HEK293 (cell line): ENCODE data around the gene PCBD2.
A peak's percentile ranks its signal among the peaks of the same experiment; 100 is the strongest.

Source experiments
- CTCF ChIA-PET: fragments of 350-600 bp; formaldehyde crosslinking; extraction: SDS; loops from one replicate; lab custom pipeline; 2021; ENCODE audit warnings: antibody characterized with exemption; lab: Yijun Ruan, JAX
- POLR2A ChIA-PET: fragments of 300-600 bp; formaldehyde crosslinking; extraction: SDS; loops from one replicate; lab custom pipeline; 2020; ENCODE audit warnings: antibody characterized with exemption, inconsistent platforms; lab: Yijun Ruan, JAX
- H3K27ac ChIP-seq: fragments of 200-500 bp; sonication (Bioruptor generic); 2 replicates; pipeline ENCODE4 v1.5.1; 2014; ENCODE audit warnings: low read depth, low read length, control low read depth, inconsistent platforms; ENCODE audit errors: extremely low read depth
- H3K36me3 ChIP-seq, 2 experiments: fragments of 200-500 bp in 1 of 2; sonication (Bioruptor generic) in 1 of 2; 1 replicate in 1 of 2; 2 replicates in 1 of 2; pipeline ENCODE4 v1.5.1; 2014 to 2017; ENCODE audit warnings: inconsistent platforms in 2 of 2, low read length in 2 of 2; ENCODE audit not compliant: control insufficient read depth in 2 of 2, insufficient read depth in 1 of 2
- H3K4me1 ChIP-seq: fragments of 200-500 bp; sonication (Bioruptor generic); 2 replicates; pipeline ENCODE4 v1.5.1; 2014; ENCODE audit warnings: mild to moderate bottlenecking, low read length, inconsistent platforms; ENCODE audit not compliant: control insufficient read depth, insufficient read depth
- H3K4me3 ChIP-seq: 2 replicates; pipeline ENCODE4 v1.5.1; 2011; ENCODE audit warnings: low read depth, mild to moderate bottlenecking, control low read depth, low read length, moderate library complexity
- H3K9me3 ChIP-seq: fragments of 200-500 bp; sonication (Bioruptor generic); 2 replicates; pipeline ENCODE4 v1.5.1; 2014; ENCODE audit warnings: low read depth, low read length, inconsistent platforms; ENCODE audit not compliant: control insufficient read depth, insufficient read depth
- GLIS1 ChIP-seq: fragments of 450-650 bp; formaldehyde crosslinking; IDR thresholded peaks from 2 replicates; pipeline ENCODE4 v1.5.1; 2016; ENCODE audit warnings: missing biosample characterization, missing genetic modification characterization
- INSM2 ChIP-seq: fragments of 450-650 bp; formaldehyde crosslinking; IDR thresholded peaks from 2 replicates; pipeline ENCODE4 v1.5.1; 2016; ENCODE audit warnings: missing biosample characterization, missing genetic modification characterization
- PBX3 ChIP-seq: sonication (generic); formaldehyde crosslinking; IDR thresholded peaks from 2 replicates; pipeline ENCODE4 v1.8.1; 2022; ENCODE audit warnings: mild to moderate bottlenecking, moderate library complexity, missing genetic modification reagents
- SETDB1 ChIP-seq: IDR thresholded peaks from one replicate; pipeline ENCODE4 v1.6.1; 2017; ENCODE audit warnings: mild to moderate bottlenecking, low read length, moderate library complexity, mixed read lengths; ENCODE audit not compliant: insufficient read length
- ZBTB21 ChIP-seq: fragments of 450-650 bp; formaldehyde crosslinking; IDR thresholded peaks from 2 replicates; pipeline ENCODE4 v1.5.1; 2017; ENCODE audit warnings: missing biosample characterization, missing genetic modification characterization
- ZEB2 ChIP-seq: fragments of 450-650 bp; formaldehyde crosslinking; IDR thresholded peaks from 2 replicates; pipeline ENCODE4 v1.5.1; 2016; ENCODE audit warnings: missing biosample characterization, missing genetic modification characterization
- ZNF155 ChIP-seq: fragments of 450-650 bp; formaldehyde crosslinking; IDR thresholded peaks from 2 replicates; pipeline ENCODE4 v1.5.1; 2016; ENCODE audit warnings: missing biosample characterization, missing genetic modification characterization
- ZNF223 ChIP-seq: fragments of 450-650 bp; formaldehyde crosslinking; IDR thresholded peaks from 2 replicates; pipeline ENCODE4 v1.5.1; 2016; ENCODE audit warnings: missing biosample characterization, missing genetic modification characterization
- ZNF266 ChIP-seq: fragments of 450-650 bp; formaldehyde crosslinking; IDR thresholded peaks from 2 replicates; pipeline ENCODE4 v1.5.1; 2016; ENCODE audit warnings: missing biosample characterization, missing genetic modification characterization, low read depth
- ZNF280D ChIP-seq: fragments of 450-650 bp; formaldehyde crosslinking; IDR thresholded peaks from 2 replicates; pipeline ENCODE4 v1.5.1; 2016; ENCODE audit warnings: missing biosample characterization, missing genetic modification characterization
- ZNF302 ChIP-seq: fragments of 450-650 bp; formaldehyde crosslinking; IDR thresholded peaks from 2 replicates; pipeline ENCODE4 v1.5.1; 2016; ENCODE audit warnings: missing biosample characterization, missing genetic modification characterization, low read depth
- ZNF324 ChIP-seq: fragments of 450-650 bp; formaldehyde crosslinking; IDR thresholded peaks from 2 replicates; pipeline ENCODE4 v1.5.1; 2016; ENCODE audit warnings: missing biosample characterization, missing genetic modification characterization
- ZNF510 ChIP-seq: fragments of 450-650 bp; formaldehyde crosslinking; IDR thresholded peaks from 2 replicates; pipeline ENCODE4 v1.5.1; 2018; ENCODE audit warnings: mild to moderate bottlenecking, missing genetic modification characterization, missing biosample characterization; ENCODE audit not compliant: insufficient replicate concordance
- ZNF518A ChIP-seq: fragments of 450-650 bp; formaldehyde crosslinking; conservative IDR thresholded peaks from 2 replicates; pipeline ENCODE4 v1.5.1; 2016; ENCODE audit warnings: low read depth, missing biosample characterization, missing genetic modification characterization
- ZNF558 ChIP-seq: fragments of 450-650 bp; formaldehyde crosslinking; IDR thresholded peaks from 2 replicates; pipeline ENCODE4 v1.5.1; 2016; ENCODE audit warnings: missing biosample characterization, missing genetic modification characterization
- ZNF585B ChIP-seq: fragments of 450-650 bp; formaldehyde crosslinking; IDR thresholded peaks from 2 replicates; pipeline ENCODE4 v1.5.1; 2016; ENCODE audit warnings: missing biosample characterization, missing genetic modification characterization
- ZNF654 ChIP-seq: fragments of 450-650 bp; formaldehyde crosslinking; IDR thresholded peaks from 2 replicates; pipeline ENCODE4 v1.5.1; 2016; ENCODE audit warnings: low read depth, missing biosample characterization, missing genetic modification characterization

The PCBD2 gene

GRCh38 chr5:134975843-134976242 is 70.9 kb downstream of the PCBD2 start:
- no peak overlapping the region for H3K4me3 ChIP-seq

GRCh38 chr5:134976841-134977240 is 71.9 kb downstream of the PCBD2 start:
- H3K4me3 ChIP-seq = no peak overlapping the region
- CTCF ChIA-PET = interaction anchor here (0.6 kb wide), 1 partner anchor 222 kb away, joined by 3 read pairs; no protein-coding TSS in a partner anchor
- TF ChIP-seq ZNF155 (no peak), ZNF324 (tag by site-specific recombination) (no peak), INSM2 (no peak), ZEB2 (no peak), ZNF585B (tag by site-specific recombination) (peak; percentile 90), SETDB1 (peak; percentile 51)
- TF ChIP-seq, all 188 proteins: peak for 2

More at GRCh38 chr5:134975843-134976242, 70.9 kb downstream of the PCBD2 start:
- H3K36me3 ChIP-seq = no peaks in the 10 kb centered on the region; a peak in 1 of 3 replicates
- ChIA-PET CTCF (no interaction called here), POLR2A (interaction anchor here (1.1 kb wide), 1 partner anchor 727 kb away, joined by 3 read pairs; no protein-coding TSS in a partner anchor)
- H3K4me1 ChIP-seq = no peaks in the 10 kb centered on the region
- no peak overlapping the region for H3K27ac ChIP-seq
- H3K9me3 ChIP-seq = no peaks in the 10 kb centered on the region
- no peak for TF ChIP-seq ZBTB21 (tag by site-specific recombination)
- no peak for TF ChIP-seq ZNF223 (tag by site-specific recombination)
- TF ChIP-seq ZNF654 = no peak
- TF ChIP-seq, all 188 proteins: peak for 0

GRCh38 chr5:134979416-134979815 is 74.5 kb downstream of the PCBD2 start:
- TF ChIP-seq PBX3 (CRISPR knock-in tag) = no peak
- no peak for TF ChIP-seq GLIS1 (tag by site-specific recombination)
- TF ChIP-seq ZNF585B (tag by site-specific recombination) = no peak
- TF ChIP-seq ZNF266 (tag by site-specific recombination) = no peak
- TF ChIP-seq, all 188 proteins: peak for 0
- Histone ChIP-seq H3K4me3 (no peak overlapping the region), H3K36me3 (no peaks in the 10 kb centered on the region), H3K27ac (no peak overlapping the region), H3K9me3 (no peaks in the 10 kb centered on the region), H3K4me1 (no peaks in the 10 kb centered on the region)
- POLR2A ChIA-PET = no interaction called here
- CTCF ChIA-PET = no interaction called here

More at GRCh38 chr5:134976841-134977240, 71.9 kb downstream of the PCBD2 start:
- no peaks in the 10 kb centered on the region for H3K9me3 ChIP-seq
- no peaks in the 10 kb centered on the region for H3K4me1 ChIP-seq
- H3K27ac ChIP-seq = no peak overlapping the region
- H3K36me3 ChIP-seq = no peaks in the 10 kb centered on the region
- POLR2A ChIA-PET = interaction anchor here (1.1 kb wide), 1 partner anchor 728 kb away, joined by 3 read pairs; no protein-coding TSS in a partner anchor

- Histone ChIP-seq H3K4me3 (no peak overlapping the region), H3K36me3 (no peaks in the 10 kb centered on the region), H3K27ac (no peak overlapping the region), H3K4me1 (no peaks in the 10 kb centered on the region), H3K9me3 (no peaks in the 10 kb centered on the region)
- CTCF ChIA-PET = no interaction called here
- POLR2A ChIA-PET = no interaction called here
- TF ChIP-seq ZNF518A (no peak), ZNF510 (tag by site-specific recombination) (peak; percentile 9), ZNF280D (tag by site-specific recombination) (peak; percentile 45; the same call in 1 of the 2 replicates), SETDB1 (peak; percentile 85), ZNF558 (tag by site-specific recombination) (peak; percentile 99), ZNF302 (tag by site-specific recombination) (no peak)
Measured at GRCh38 chr5:134982230-134982629, 77.3 kb downstream of the PCBD2 start.
